GM13976 (cell line): ENCODE data around the gene HMOX1.

Experiments
- DNase-seq: peaks from one replicate; pipeline ENCODE4 v3.0.0; 2012; ENCODE audit warnings: low spot score
- in situ Hi-C: fragments of 300-500 bp; cut with MboI; formaldehyde crosslinking; loops from one replicate; pipeline ENCODE4 v1.12.0; 2022; ENCODE audit warnings: low sequenced_read_pairs, mixed read lengths, inconsistent platforms; ENCODE audit not compliant: unreplicated experiment
- TF ChIP-seq, protein P1 (sequence below): IDR thresholded peaks from 2 replicates; pipeline ENCODE4 v1.5.1; 2012; ENCODE audit warnings: borderline replicate concordance, mild to moderate bottlenecking; ENCODE audit not compliant: insufficient read depth; ENCODE audit errors: extremely low read depth, missing control alignments, control extremely low read depth

Gene HMOX1, protein sequence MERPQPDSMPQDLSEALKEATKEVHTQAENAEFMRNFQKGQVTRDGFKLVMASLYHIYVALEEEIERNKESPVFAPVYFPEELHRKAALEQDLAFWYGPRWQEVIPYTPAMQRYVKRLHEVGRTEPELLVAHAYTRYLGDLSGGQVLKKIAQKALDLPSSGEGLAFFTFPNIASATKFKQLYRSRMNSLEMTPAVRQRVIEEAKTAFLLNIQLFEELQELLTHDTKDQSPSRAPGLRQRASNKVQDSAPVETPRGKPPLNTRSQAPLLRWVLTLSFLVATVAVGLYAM

DNA sequence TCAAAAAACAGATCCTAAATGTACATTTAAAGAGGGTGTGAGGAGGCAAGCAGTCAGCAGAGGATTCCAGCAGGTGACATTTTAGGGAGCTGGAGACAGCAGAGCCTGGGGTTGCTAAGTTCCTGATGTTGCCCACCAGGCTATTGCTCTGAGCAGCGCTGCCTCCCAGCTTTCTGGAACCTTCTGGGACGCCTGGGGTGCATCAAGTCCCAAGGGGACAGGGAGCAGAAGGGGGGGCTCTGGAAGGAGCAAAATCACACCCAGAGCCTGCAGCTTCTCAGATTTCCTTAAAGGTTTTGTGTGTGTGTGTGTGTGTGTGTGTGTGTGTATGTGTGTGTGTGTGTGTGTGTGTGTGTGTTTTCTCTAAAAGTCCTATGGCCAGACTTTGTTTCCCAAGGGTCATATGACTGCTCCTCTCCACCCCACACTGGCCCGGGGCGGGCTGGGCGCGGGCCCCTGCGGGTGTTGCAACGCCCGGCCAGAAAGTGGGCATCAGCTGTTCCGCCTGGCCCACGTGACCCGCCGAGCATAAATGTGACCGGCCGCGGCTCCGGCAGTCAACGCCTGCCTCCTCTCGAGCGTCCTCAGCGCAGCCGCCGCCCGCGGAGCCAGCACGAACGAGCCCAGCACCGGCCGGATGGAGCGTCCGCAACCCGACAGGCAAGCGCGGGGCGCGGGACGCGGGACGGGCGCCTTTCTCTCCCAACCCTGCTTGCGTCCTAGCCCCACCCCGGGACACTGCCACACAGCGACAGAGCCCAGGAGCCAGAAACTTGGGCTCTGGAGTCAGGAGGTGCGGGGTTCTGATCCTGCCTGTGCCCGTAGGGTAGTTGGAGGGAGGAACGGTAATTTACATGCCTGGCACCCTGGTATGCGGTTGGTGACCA, at the start of gene HMOX1:
TSS of gene HMOX1 (plus strand) at position 560 of the 887 bp plus-strand sequence. CDS start at position 638, 78 bp downstream.
- in situ Hi-C loops = no loop called here
- peak; percentile 92 for DNase-seq
- TF ChIP-seq, protein P1, sequence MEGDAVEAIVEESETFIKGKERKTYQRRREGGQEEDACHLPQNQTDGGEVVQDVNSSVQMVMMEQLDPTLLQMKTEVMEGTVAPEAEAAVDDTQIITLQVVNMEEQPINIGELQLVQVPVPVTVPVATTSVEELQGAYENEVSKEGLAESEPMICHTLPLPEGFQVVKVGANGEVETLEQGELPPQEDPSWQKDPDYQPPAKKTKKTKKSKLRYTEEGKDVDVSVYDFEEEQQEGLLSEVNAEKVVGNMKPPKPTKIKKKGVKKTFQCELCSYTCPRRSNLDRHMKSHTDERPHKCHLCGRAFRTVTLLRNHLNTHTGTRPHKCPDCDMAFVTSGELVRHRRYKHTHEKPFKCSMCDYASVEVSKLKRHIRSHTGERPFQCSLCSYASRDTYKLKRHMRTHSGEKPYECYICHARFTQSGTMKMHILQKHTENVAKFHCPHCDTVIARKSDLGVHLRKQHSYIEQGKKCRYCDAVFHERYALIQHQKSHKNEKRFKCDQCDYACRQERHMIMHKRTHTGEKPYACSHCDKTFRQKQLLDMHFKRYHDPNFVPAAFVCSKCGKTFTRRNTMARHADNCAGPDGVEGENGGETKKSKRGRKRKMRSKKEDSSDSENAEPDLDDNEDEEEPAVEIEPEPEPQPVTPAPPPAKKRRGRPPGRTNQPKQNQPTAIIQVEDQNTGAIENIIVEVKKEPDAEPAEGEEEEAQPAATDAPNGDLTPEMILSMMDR = peak; percentile 42

DNA sequence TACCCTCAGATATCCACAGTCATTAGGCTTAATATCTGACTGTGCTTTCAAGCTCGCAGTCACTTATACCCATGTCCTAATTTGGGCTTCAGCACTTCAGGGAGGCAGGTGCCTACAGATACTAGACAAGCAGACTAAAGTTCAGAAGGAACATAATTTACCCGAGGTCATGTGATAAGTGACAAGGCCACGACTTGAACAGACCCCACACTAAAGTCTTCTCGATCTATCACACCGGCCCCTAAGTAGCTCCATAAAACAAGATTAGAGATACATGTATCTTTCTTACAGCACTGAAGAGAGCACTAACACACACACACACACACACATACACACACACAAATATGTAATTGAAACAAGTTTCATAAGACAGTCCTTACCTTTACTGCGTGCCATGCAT, 48.6 kb upstream of the HMOX1 start:
- in situ Hi-C loops = no loop called here
- TF ChIP-seq, protein P1 = no peak
- no peak for DNase-seq

DNA sequence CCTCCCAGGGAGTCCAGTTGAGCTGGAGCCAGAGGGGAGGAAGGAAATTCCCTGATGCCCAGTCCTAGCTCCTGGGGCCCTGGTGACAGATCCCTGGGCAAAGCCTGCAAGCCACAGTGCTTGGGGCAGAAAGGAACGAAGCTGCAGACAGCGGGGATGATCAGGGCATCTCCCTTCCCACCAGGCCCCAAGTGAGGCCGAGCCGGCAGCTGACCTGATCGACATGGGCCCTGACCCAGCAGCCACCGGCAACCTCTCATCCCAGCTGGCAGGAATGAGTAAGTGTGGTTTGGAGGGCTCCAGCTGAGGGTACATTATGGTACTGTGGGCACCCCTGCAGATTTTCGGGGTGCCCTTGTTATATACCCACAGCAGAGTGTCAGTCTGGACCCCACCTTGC, 47.7 kb upstream of the HMOX1 start:
- no peak for DNase-seq
- TF ChIP-seq, protein P1 = no peak
- in situ Hi-C loops = no loop called here

DNA sequence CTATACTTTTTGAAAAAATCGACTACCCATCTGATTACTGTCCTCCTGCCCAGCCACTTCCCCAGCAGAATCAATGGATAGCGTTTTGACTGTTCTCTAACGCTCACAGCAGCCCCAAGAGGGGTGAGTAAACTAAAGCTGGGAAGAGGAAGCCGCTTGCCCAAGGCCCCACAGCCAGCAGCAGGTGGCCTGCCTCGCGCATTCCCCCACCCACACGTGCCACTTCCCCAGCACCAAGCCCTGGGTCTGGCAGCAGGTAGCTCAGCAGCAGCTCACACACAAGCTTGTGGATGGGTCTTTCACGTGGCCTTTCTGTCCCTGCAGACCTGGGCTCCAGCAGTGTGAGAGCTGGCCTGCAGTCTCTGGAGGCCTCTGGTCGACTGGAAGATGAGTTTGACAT, 46.9 kb upstream of the HMOX1 start:
- TF ChIP-seq, protein P1 = no peak
- DNase-seq = no peak
- in situ Hi-C loops = no loop called here

DNA sequence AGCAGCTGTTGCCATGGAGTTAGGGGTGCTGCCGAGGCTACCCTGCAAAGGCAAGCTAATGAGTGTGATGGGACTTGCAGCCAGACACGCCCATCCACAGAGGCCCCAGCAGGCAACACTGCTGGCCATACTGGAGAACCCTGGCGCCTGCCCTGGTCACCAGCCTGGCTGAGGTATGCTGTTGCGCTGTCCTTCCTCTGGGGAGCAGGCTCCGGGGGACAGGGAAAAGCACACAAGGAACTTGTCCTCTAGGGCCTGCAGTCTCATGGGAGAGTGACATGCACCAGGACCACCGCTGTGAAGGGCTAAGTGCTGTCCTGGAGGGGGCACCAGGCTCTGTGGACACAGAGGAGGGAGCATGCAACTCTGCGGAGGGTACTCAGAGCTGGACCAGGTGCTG, 45.4 kb upstream of the HMOX1 start:
- TF ChIP-seq, protein P1 = no peak
- no peak for DNase-seq

DNA sequence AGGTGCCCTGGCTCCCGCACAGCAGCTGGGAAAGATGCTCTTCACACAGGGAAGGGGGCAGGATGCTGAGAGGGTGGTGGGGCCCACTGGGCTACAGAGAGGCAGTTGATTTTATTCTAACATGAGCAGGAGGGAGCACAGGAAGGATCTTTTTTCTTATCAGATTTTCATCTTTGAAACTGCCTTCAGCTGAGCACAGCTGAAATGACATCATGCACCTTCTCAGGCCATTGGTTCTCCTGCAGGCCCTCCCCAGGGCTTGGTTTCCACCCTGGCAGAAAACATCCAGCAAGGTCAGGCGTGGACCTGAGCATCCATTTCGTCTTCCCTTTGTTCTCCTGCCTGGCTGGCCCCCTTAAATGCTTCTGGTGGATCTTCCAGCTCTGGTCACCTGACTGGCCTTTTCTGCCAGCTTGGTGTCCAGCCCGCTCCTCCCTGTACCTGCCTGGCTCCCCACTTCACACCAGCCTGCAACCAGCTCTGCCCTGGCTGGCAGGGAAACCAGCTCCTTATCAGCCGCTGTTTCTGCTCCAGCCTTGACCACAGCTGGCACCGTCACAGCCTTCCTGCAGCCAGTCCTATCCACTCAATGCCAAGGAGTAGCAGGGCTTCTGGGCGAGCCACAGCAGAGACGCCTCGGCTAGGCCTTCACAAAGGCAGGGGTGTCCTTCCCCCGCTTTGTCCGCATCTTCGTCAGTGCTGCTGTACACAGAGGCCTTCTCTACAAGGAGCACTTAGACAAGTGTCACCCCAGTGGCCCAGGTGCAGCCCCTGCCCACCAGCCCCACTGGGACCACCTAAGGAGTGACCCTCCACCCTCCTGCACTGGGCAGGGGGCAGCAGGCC, 44.7 kb upstream of the HMOX1 start:
- in situ Hi-C loops = no loop called here

More for the DNA sequence above, 45.4 kb upstream of the HMOX1 start:
- in situ Hi-C loops = no loop called here

More for the DNA sequence above, 44.7 kb upstream of the HMOX1 start:
- DNase-seq = no peak
- TF ChIP-seq, protein P1 = no peak
